HG03175 (cell line): ENCODE data around the gene ALDH9A1.

Experiments used
- ATAC-seq: cut with Tn5 transposase; IDR thresholded peaks from one replicate; pipeline ENCODE4 v1.9.1; 2021; ENCODE audit warnings: mild to moderate bottlenecking, moderate library complexity; ENCODE audit not compliant: unreplicated experiment

Gene ALDH9A1

GRCh38 chr1:165624441-165624840 is 73.9 kb downstream of the ALDH9A1 start:
- ATAC-seq: no peak

GRCh38 chr1:165623624-165624023 is 74.7 kb downstream of the ALDH9A1 start:
- no peak for ATAC-seq

- no peak for ATAC-seq
Observed at GRCh38 chr1:165619647-165620151, 78.7 kb downstream of the ALDH9A1 start.

GRCh38 chr1:165616987-165617546 is 81.3 kb downstream of the ALDH9A1 start:
- ATAC-seq: no peak

GRCh38 chr1:165616054-165616612 is 82.2 kb downstream of the ALDH9A1 start:
- no peak for ATAC-seq
